H1 (cell line): ENCODE data around the gene SANBR. TPM values are rescaled to one million over a fixed set of nuclear protein-coding genes. Genes with fewer than 3 reads are reported as not detected.

Source experiments
- CBX5 ChIP-seq: fragments of 300-800, 300-1000 bp; sonication (generic); IDR thresholded peaks from 2 replicates; pipeline ENCODE4 v1.7.1; 2016; ENCODE audit warnings: antibody characterized with exemption, low read length, low read depth
- CHD2 ChIP-seq: IDR thresholded peaks from 2 replicates; pipeline ENCODE4 v1.6.1; 2012; ENCODE audit warnings: low read length, improper control_type of control experiment
- E2F6 ChIP-seq: IDR thresholded peaks from 2 replicates; pipeline ENCODE4 v1.6.1; 2012; ENCODE audit warnings: inconsistent platforms
- RBBP5 ChIP-seq: IDR thresholded peaks from 2 replicates; pipeline ENCODE4 v1.7.1; 2012; ENCODE audit warnings: low read depth, mild to moderate bottlenecking, inconsistent platforms, low read length, moderate library complexity, borderline replicate concordance
- TAF7 ChIP-seq: optimal IDR thresholded peaks from 2 replicates; pipeline ENCODE3; 2011; ENCODE audit warnings: low read depth, mild to moderate bottlenecking, inconsistent platforms, low read length, moderate library complexity, borderline replicate concordance
- polyA plus RNA-seq, 7 experiments: library from polyadenylated mRNA; depleted of rRNA in 3 of 7; stranded (reverse) in 5 of 7; unstranded in 2 of 7; fragments of >200 nt in 5 of 7; fragments of 200-250 nt in 2 of 7; gene quantifications; 1 replicate in 5 of 7; 2 replicates in 1 of 7; 4 replicates in 1 of 7; pipeline versions ENCODE4 v1.2.1 to v1.2.3, GENCODE V29; 2011 to 2013; ENCODE audit warnings: missing spikeins in 2 of 7, mixed read lengths in 2 of 7
- total RNA-seq: library from RNA; stranded (reverse); fragmentation: NEBNext Ultra II Directional; extraction: Animal tissue kit (Norgen Biotek cat#: 25700); gene quantifications from 2 replicates; pipeline ENCODE4 v1.2.1, GENCODE V29; 2021

SANBR gene
- total and polyA plus RNA-seq, 2 of the 8 experiments (the other 6 are each of a cell fraction or from before 2014, with no cell fraction given): 3.4 to 12.1 TPM

DNA sequence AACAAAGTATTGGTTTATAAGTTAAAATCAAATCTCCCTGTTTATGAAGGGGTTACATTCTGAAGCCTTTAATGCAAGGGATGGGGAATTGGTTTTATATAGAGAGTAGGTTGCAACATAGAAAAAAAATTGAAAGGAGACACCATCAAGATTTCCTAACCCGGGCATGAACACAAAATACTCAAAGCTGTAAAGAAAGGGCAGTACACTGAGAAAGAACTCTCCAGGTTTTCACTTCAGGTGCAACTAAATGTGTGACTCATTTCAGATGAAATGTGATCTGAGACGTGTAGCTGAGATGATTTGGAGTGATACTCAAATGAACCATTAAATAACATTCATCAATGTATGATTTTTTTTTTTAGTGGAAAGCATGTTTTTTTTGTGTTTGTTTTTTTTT is 43.6 kb downstream of the SANBR start (continued):
- TF ChIP-seq CHD2 (no peak), TAF7 (no peak), CBX5 (no peak), E2F6 (no peak), RBBP5 (no peak)
- TF ChIP-seq, all 59 proteins: peak for 0
